T-cell (primary cell): ENCODE measurements around the gene IL6. TPM values are rescaled to one million over a fixed set of nuclear protein-coding genes. Genes with fewer than 3 reads are reported as not detected.
A peak's percentile ranks its signal among the peaks of the same experiment; 100 is the strongest.

ENCODE experiments used
- ATAC-seq, 4 experiments: fragments of 200-7000 bp in 3 of 4; fragments of 150-1000 bp in 1 of 4; cut with Tn5 transposase; replicated peaks in 1 of 4; 1 replicate in 3 of 4; 2 replicates in 1 of 4; pipeline ENCODE4 v1.10.0; 2021; ENCODE audit warnings: moderate library complexity in 3 of 4, mild to moderate bottlenecking in 2 of 4, moderate number of reproducible peaks in 1 of 4
- CTCF ChIA-PET, 2 donors: fragments of 300-600 bp; sonication (Branson Sonifier 250); formaldehyde crosslinking; loops; one replicate each; lab custom pipeline; 2022; ENCODE audit warnings: antibody characterized with exemption in 2 of 2; lab: Charles Lee
- POLR2A ChIA-PET, 2 donors: fragments of 300-600 bp; sonication (Branson Sonifier 250); formaldehyde crosslinking; loops; one replicate each; lab custom pipeline; 2022; ENCODE audit warnings: antibody characterized with exemption in 2 of 2; lab: Charles Lee
- DNase-seq, 35 experiments: peaks; one replicate each; pipeline versions ENCODE4 v3.0.0 to v3.0.0-alpha.2; 2013 to 2023
- H3K27ac ChIP-seq: one replicate; pipeline ENCODE4 v1.5.1; 2013; ENCODE audit warnings: low read length
- H3K27me3 ChIP-seq, 2 experiments: replicated peaks in 1 of 2; 1 replicate in 1 of 2; 2 replicates in 1 of 2; pipeline versions ENCODE4 v1.6.1 to v1.7.0; 2013; ENCODE audit warnings: low read length in 1 of 2, mixed read lengths in 1 of 2; ENCODE audit not compliant: control insufficient read depth in 2 of 2, insufficient read depth in 2 of 2; ENCODE audit errors: extremely low read depth in 1 of 2
- H3K36me3 ChIP-seq, 2 donors: 1 replicate in 1 of 2; 2 replicates in 1 of 2; pipeline versions ENCODE4 v1.6.1 to v1.7.0; 2013; ENCODE audit warnings: low read length in 1 of 2; ENCODE audit not compliant: control insufficient read depth in 2 of 2, insufficient read depth in 1 of 2; ENCODE audit errors: extremely low read depth in 1 of 2
- H3K4me1 ChIP-seq, 2 experiments: 1 replicate in 1 of 2; 2 replicates in 1 of 2; pipeline versions ENCODE4 v1.6.1 to v1.7.0; 2013; ENCODE audit warnings: low read length in 2 of 2, mixed read lengths in 1 of 2; ENCODE audit not compliant: insufficient read depth in 2 of 2, control insufficient read depth in 1 of 2; ENCODE audit errors: extremely low read depth in 1 of 2
- H3K4me3 ChIP-seq, 2 donors: 1 replicate in 1 of 2; 2 replicates in 1 of 2; pipeline versions ENCODE4 v1.5.1 to v1.7.0; 2013; ENCODE audit warnings: mild to moderate bottlenecking in 2 of 2, low read length in 1 of 2, moderate library complexity in 1 of 2; ENCODE audit not compliant: control insufficient read depth in 1 of 2; ENCODE audit errors: extremely low read depth in 1 of 2
- H3K9me3 ChIP-seq: 2 replicates; pipeline ENCODE4 v1.7.0; 2013
- H3K27ac Mint-ChIP-seq, 2 donors: one replicate each; pipeline ENCODE4 v1.8.0; 2020 to 2021; ENCODE audit warnings: mild to moderate bottlenecking in 2 of 2, mixed read lengths in 2 of 2
- H3K27me3 Mint-ChIP-seq, 2 donors: one replicate each; pipeline ENCODE4 v1.8.0; 2021 to 2022; ENCODE audit warnings: mixed read lengths in 2 of 2
- H3K36me3 Mint-ChIP-seq: one replicate; pipeline ENCODE4 v1.8.0; 2021; ENCODE audit warnings: mixed read lengths
- H3K4me1 Mint-ChIP-seq, 3 donors: one replicate each; pipeline ENCODE4 v1.8.0; 2020 to 2022; ENCODE audit warnings: mixed read lengths in 3 of 3, mild to moderate bottlenecking in 1 of 3
- H3K4me3 Mint-ChIP-seq, 3 donors: one replicate each; pipeline ENCODE4 v1.8.0; 2020 to 2022; ENCODE audit warnings: mild to moderate bottlenecking in 3 of 3, mixed read lengths in 3 of 3, moderate library complexity in 3 of 3
- H3K9me3 Mint-ChIP-seq, 3 donors: one replicate each; pipeline ENCODE4 v1.8.0; 2020 to 2022; ENCODE audit warnings: mixed read lengths in 3 of 3
- WGBS: methylation state at CpG from one replicate; pipeline ENCODE4 v1.1.5; 2013; ENCODE audit warnings: missing lambda C conversion rate; ENCODE audit not compliant: insufficient coverage; 5-methylcytosine and 5-hydroxymethylcytosine counted together
- total RNA-seq, 35 experiments: library from RNA in 6 of 35; stranded (reverse) in 6 of 35; fragments of 120-200 nt in 1 of 35; gene quantifications; one replicate each; pipeline versions ENCODE4 v1.2.1 to v1.2.4 and lab custom pipeline; 2013 to 2026

The IL6 gene
- total RNA-seq, 5 donors from 2014 or later (not counting 1 experiment from before 2014, with no cell fraction given) = 0.68 to 1.2 TPM; not detected in 3

- Mint-ChIP-seq H3K9me3 (no peaks in the 10 kb centered on the region), H3K4me3 (no peak overlapping the region), H3K36me3 (no peaks in the 10 kb centered on the region), H3K4me1 (peaks cover 15 to 25% (median 21%) of the 10 kb centered on the region in 3 donors), H3K27ac (no peak overlapping the region), H3K27me3 (peaks cover 6 to 10% of the 10 kb centered on the region in 2 donors)
- Histone ChIP-seq H3K4me3 (no peak overlapping the region), H3K36me3 (no peaks in the 10 kb centered on the region), H3K27me3 (peaks cover 0 to 15% of the 10 kb centered on the region in 2 experiments), H3K9me3 (no peaks in the 10 kb centered on the region), H3K4me1 (peaks cover 0 to 16% of the 10 kb centered on the region in 2 experiments), H3K27ac (no peak overlapping the region)
- DNase-seq = no peak
- ChIA-PET POLR2A (no interaction called here), CTCF (interaction anchor here in 1 of 2 donors (0.6 to 6.3 kb wide), 2 partner anchors 163 to 460 kb away, joined by 4 to 74 read pairs; no protein-coding TSS in a partner anchor)
- no peak for ATAC-seq
- 92% methylated on average over 2 of the region's 6 CpGs for WGBS
These were observed 4.3 kb upstream of the IL6 start for GRCh38 chr7:22722536-22723180.

GRCh38 chr7:22723181-22723601 is 3.8 kb upstream of the IL6 start:
- H3K4me1 Mint-ChIP-seq = peaks cover 15 to 25% (median 21%) of the 10 kb centered on the region in 3 donors
- peaks cover 0 to 17% of the 10 kb centered on the region in 2 experiments for H3K27me3 ChIP-seq
- peaks cover 6 to 13% of the 10 kb centered on the region in 2 donors for H3K27me3 Mint-ChIP-seq
- H3K4me3 Mint-ChIP-seq = no peak overlapping the region
- no peaks in the 10 kb centered on the region for H3K9me3 ChIP-seq
- ATAC-seq (no peak), DNase-seq (no peak)
- H3K27ac Mint-ChIP-seq = no peak overlapping the region
- ChIA-PET POLR2A (no interaction called here), CTCF (interaction anchor here (0.6 to 6.3 kb wide), 4 partner anchors 164 to 459 kb away, joined by 4 to 74 read pairs (median 5); no protein-coding TSS in a partner anchor)
- peaks cover 0 to 16% of the 10 kb centered on the region in 2 experiments for H3K4me1 ChIP-seq
- no peaks in the 10 kb centered on the region for H3K9me3 Mint-ChIP-seq
- no peaks in the 10 kb centered on the region for H3K36me3 Mint-ChIP-seq
- 21% methylated on average over 2 of the region's 2 CpGs for WGBS
- no peak overlapping the region for H3K4me3 ChIP-seq
- no peak overlapping the region for H3K27ac ChIP-seq
- H3K36me3 ChIP-seq = no peaks in the 10 kb centered on the region

GRCh38 chr7:22723637-22724036 is 3.4 kb upstream of the IL6 start:
- no peak for DNase-seq
- Mint-ChIP-seq H3K4me1 (peaks cover 15 to 25% (median 21%) of the 10 kb centered on the region in 3 donors), H3K9me3 (no peaks in the 10 kb centered on the region), H3K4me3 (no peak overlapping the region), H3K27ac (no peak overlapping the region), H3K36me3 (no peaks in the 10 kb centered on the region), H3K27me3 (peaks cover 8 to 13% of the 10 kb centered on the region in 2 donors)
- Histone ChIP-seq H3K27me3 (peaks cover 0 to 17% of the 10 kb centered on the region in 2 experiments), H3K4me3 (no peak overlapping the region), H3K36me3 (no peaks in the 10 kb centered on the region), H3K27ac (no peak overlapping the region), H3K4me1 (peaks cover 0 to 16% of the 10 kb centered on the region in 2 experiments), H3K9me3 (no peaks in the 10 kb centered on the region)
- WGBS = 71% methylated on average over 1 of the region's 4 CpGs
- CTCF ChIA-PET = interaction anchor here (0.6 to 6.3 kb wide), 9 partner anchors 9 to 1366 kb away, joined by 3 to 102 read pairs (median 5); no protein-coding TSS in a partner anchor
- POLR2A ChIA-PET = no interaction called here
- ATAC-seq = no peak

- peaks cover 15 to 25% (median 21%) of the 10 kb centered on the region in 3 donors for H3K4me1 Mint-ChIP-seq
- Histone ChIP-seq H3K9me3 (no peaks in the 10 kb centered on the region), H3K27me3 (peaks cover 0 to 18% of the 10 kb centered on the region in 2 experiments), H3K4me1 (peaks cover 0 to 16% of the 10 kb centered on the region in 2 experiments), H3K27ac (no peak overlapping the region), H3K4me3 (no peak overlapping the region), H3K36me3 (no peaks in the 10 kb centered on the region)
- H3K36me3 Mint-ChIP-seq = no peaks in the 10 kb centered on the region
- ChIA-PET CTCF (interaction anchor here (0.6 to 6.3 kb wide), 9 partner anchors 57 to 375 kb away, joined by 3 to 102 read pairs (median 4); no protein-coding TSS in a partner anchor), POLR2A (no interaction called here)
- 100% methylated on average over 2 of the region's 6 CpGs for WGBS
- no peaks in the 10 kb centered on the region for H3K9me3 Mint-ChIP-seq
- ATAC-seq (no peak), DNase-seq (no peak)
- no peak overlapping the region for H3K4me3 Mint-ChIP-seq
- no peak overlapping the region for H3K27ac Mint-ChIP-seq
- H3K27me3 Mint-ChIP-seq = peaks cover 13 to 15% of the 10 kb centered on the region in 2 donors
These were observed 2.1 kb upstream of the IL6 start for GRCh38 chr7:22724861-22725260.

- Mint-ChIP-seq H3K4me1 (peaks cover 15 to 25% (median 21%) of the 10 kb centered on the region in 3 donors), H3K27ac (no peak overlapping the region), H3K9me3 (no peaks in the 10 kb centered on the region), H3K36me3 (no peaks in the 10 kb centered on the region), H3K4me3 (peak overlapping the region in 1 of 3 donors; percentile 65), H3K27me3 (peaks cover 13 to 15% of the 10 kb centered on the region in 2 donors)
- H3K4me3 ChIP-seq = no peak overlapping the region
- H3K9me3 ChIP-seq = no peaks in the 10 kb centered on the region
- 35% methylated on average over 5 of the region's 9 CpGs for WGBS
- POLR2A ChIA-PET = no interaction called here
- H3K27me3 ChIP-seq = peaks cover 0 to 18% of the 10 kb centered on the region in 2 experiments
- no peaks in the 10 kb centered on the region for H3K36me3 ChIP-seq
- CTCF ChIA-PET = interaction anchor here (1.6 to 6.3 kb wide), 4 partner anchors 164 to 359 kb away, joined by 4 to 102 read pairs (median 40); no protein-coding TSS in a partner anchor
- ATAC-seq = no peak
- no peak for DNase-seq
- H3K27ac ChIP-seq = no peak overlapping the region
- peaks cover 0 to 16% of the 10 kb centered on the region in 2 experiments for H3K4me1 ChIP-seq
These were observed 1.4 kb upstream of the IL6 start for GRCh38 chr7:22725585-22725984.

GRCh38 chr7:22726345-22726906 is 574 bp upstream of the IL6 start:
- POLR2A ChIA-PET = no interaction called here
- Mint-ChIP-seq H3K27me3 (peaks cover 13 to 15% of the 10 kb centered on the region in 2 donors), H3K36me3 (no peaks in the 10 kb centered on the region), H3K4me3 (peak overlapping the region; percentile 44 to 67 (median 65)), H3K27ac (no peak overlapping the region), H3K9me3 (no peaks in the 10 kb centered on the region), H3K4me1 (peaks cover 19 to 29% (median 21%) of the 10 kb centered on the region in 3 donors)
- no peak overlapping the region for H3K27ac ChIP-seq
- H3K4me1 ChIP-seq = peaks cover 0 to 18% of the 10 kb centered on the region in 2 experiments
- no peaks in the 10 kb centered on the region for H3K9me3 ChIP-seq
- peaks cover 0 to 21% of the 10 kb centered on the region in 2 experiments for H3K27me3 ChIP-seq
- H3K4me3 ChIP-seq = no peak overlapping the region
- 8% methylated on average over 6 of the region's 8 CpGs for WGBS
- no peaks in the 10 kb centered on the region for H3K36me3 ChIP-seq
- ATAC-seq (peak; percentile 76 to 90 (median 80)), DNase-seq (peak in 33 of 35 experiments; percentile 4 to 69 (median 28))
- CTCF ChIA-PET = interaction anchor here (0.6 to 6.3 kb wide), 19 partner anchors 8 to 761 kb away, joined by 3 to 102 read pairs (median 4); no protein-coding TSS in a partner anchor
